ENCODE measurements around the gene ZNF708. TPM values are rescaled to one million over a fixed set of nuclear protein-coding genes. Genes with fewer than 3 reads are reported as not detected.
A peak's percentile ranks its signal among the peaks of the same experiment; 100 is the strongest.
"Not testable (repeated sequence)": the region's sequence is repeated elsewhere in the genome, so short reads cannot be mapped to it uniquely, and the experiment has no call there.

The ZNF708 gene
- total and polyA plus RNA-seq, 2 experiments from 2014 or later, result 1.4 to 9.9 TPM

DNA sequence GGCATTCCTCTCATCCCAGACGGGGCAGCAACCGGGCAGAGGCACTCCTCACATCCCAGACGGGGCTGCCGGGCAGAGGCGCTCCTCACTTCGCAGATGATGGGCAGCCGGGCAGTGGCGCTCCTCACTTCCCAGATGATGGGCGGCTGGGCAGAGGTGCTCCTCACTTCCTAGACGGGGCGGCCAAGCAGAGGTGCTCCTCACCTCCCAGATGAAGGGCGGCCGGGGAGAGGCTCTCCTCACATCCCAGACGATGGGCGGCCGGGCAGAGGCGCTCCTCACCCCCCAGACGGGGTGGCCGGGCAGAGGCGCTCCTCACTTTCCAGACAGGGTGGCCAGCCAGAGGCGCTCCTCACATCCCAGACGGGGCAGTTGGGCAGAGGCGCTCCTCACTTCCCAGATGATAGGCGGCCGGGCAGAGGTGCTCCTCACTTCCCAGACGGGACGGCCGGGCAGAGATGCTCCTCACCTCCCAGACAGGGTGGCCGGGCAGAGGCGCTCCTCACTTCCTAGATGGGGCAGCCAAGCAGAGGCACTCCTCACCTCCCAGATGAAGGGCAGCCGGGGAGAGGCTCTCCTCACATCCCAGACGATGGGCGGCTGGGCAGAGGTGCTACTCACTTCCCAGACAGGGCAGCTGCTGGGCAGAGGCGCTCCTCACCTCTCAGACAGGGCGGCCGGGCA, 68.9 kb downstream of the ZNF708 start:
- Histone ChIP-seq H3K9me3 (ENCODE audit: low read depth) (no peaks in the 10 kb centered on the region), H3K9me2 (replicated peaks; ENCODE audit: insufficient read depth) (no peaks in the 10 kb centered on the region), H3K4me3 (no peak overlapping the region), H3K27ac (no peak overlapping the region), H3K4me1 (ENCODE audit: insufficient read depth) (no peaks in the 10 kb centered on the region), H3K36me3 (replicated peaks; ENCODE audit: insufficient read depth, low read depth) (no peaks in the 10 kb centered on the region), H3K79me2 (no peaks in the 10 kb centered on the region), H4K20me1 (ENCODE audit: insufficient read depth, poor library complexity, severe bottlenecking) (no peaks in the 10 kb centered on the region), H3K27me3 (no peaks in the 10 kb centered on the region), H2AFZ (no peak overlapping the region), H3K4me2 (no peak overlapping the region)
- no peak for DNase-seq (ENCODE audit: low spot score)
- 95% methylated on average over 27 of the region's 36 CpGs for WGBS (ENCODE audit: low lambda C conversion rate, missing lambda C conversion rate)
- no peak for TF ChIP-seq EZH2phosphoT487 (IDR thresholded peaks at IDR 0.05; ENCODE audit: low read depth, severe bottlenecking, unreplicated experiment)
- no peak for TF ChIP-seq EZH2 (IDR thresholded peaks at IDR 0.05; ENCODE audit: borderline replicate concordance)
- TF ChIP-seq, protein P1, sequence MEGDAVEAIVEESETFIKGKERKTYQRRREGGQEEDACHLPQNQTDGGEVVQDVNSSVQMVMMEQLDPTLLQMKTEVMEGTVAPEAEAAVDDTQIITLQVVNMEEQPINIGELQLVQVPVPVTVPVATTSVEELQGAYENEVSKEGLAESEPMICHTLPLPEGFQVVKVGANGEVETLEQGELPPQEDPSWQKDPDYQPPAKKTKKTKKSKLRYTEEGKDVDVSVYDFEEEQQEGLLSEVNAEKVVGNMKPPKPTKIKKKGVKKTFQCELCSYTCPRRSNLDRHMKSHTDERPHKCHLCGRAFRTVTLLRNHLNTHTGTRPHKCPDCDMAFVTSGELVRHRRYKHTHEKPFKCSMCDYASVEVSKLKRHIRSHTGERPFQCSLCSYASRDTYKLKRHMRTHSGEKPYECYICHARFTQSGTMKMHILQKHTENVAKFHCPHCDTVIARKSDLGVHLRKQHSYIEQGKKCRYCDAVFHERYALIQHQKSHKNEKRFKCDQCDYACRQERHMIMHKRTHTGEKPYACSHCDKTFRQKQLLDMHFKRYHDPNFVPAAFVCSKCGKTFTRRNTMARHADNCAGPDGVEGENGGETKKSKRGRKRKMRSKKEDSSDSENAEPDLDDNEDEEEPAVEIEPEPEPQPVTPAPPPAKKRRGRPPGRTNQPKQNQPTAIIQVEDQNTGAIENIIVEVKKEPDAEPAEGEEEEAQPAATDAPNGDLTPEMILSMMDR (IDR thresholded peaks at IDR 0.05; ENCODE audit: poor library complexity), result no peak

DNA sequence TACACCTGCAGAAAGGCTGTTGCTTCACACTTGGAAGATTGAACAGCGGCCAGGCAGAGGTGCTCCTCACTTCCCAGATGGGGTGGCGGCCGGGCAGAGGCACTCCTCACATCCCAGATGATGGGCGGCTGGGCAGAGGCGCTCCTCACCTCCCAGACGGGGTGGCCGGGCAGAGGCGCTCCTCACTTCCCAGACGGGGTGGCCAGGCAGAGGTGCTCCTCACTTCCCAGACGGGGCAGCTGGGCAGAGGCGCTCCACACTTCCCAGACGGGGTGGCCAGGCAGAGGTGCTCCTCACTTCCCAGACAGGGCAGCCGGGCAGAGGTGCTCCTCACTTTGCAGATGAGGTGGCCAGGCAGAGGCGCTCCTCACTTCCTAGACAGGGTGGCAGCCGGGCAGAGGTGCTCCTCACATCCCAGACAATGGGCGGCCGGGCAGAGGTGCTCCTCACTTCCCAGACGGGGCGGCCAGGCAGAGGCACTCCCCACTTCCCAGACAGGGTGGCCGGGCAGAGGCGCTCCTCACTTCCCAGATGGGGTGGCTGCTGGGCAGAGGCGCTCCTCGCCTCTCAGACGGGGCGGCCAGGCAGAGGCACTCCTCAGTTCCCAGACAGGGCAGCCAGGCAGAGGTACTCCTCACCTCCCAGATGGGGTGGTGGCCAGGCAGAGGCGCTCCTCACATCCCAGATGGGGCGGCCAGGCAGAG, 69.6 kb downstream of the ZNF708 start:
- not testable (repeated sequence) for H3K9me3 ChIP-seq (ENCODE audit: low read depth); H3K27me3 ChIP-seq; H4K20me1 ChIP-seq (ENCODE audit: insufficient read depth, poor library complexity, severe bottlenecking); H3K79me2 ChIP-seq; H3K36me3 ChIP-seq (replicated peaks; ENCODE audit: insufficient read depth, low read depth); H3K9me2 ChIP-seq (replicated peaks; ENCODE audit: insufficient read depth); H3K4me3 ChIP-seq; H2AFZ ChIP-seq; H3K4me1 ChIP-seq (ENCODE audit: insufficient read depth); H3K27ac ChIP-seq; H3K4me2 ChIP-seq; DNase-seq (ENCODE audit: low spot score)
- 95% methylated on average over 18 of the region's 27 CpGs for WGBS (ENCODE audit: low lambda C conversion rate, missing lambda C conversion rate)

DNA sequence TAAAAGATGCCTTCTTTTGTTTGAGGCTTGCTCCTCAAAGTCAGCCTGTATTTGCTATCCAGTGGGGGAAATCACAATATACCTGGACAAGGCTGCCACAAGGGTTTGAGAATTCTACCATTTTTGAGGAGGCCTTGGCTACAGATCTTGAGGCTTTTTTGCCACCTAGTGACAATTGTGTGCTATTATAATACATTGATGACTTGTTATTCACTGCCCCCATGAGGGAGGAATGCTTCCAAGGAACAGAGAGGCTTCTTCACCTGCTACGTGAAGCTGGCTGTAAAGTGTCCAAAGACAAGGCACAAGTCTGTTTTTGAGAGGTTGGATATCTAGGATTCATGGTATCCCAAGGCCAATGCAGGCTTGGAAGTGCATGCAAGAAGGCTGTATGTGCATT, 72.5 kb downstream of the ZNF708 start:
- DNase-seq (ENCODE audit: low spot score), result peak; percentile 16
- Histone ChIP-seq H3K9me2 (replicated peaks; ENCODE audit: insufficient read depth) (no peaks in the 10 kb centered on the region), H3K4me1 (ENCODE audit: insufficient read depth) (no peaks in the 10 kb centered on the region), H3K27me3 (no peaks in the 10 kb centered on the region), H3K9me3 (ENCODE audit: low read depth) (no peaks in the 10 kb centered on the region), H2AFZ (no peak overlapping the region), H4K20me1 (ENCODE audit: insufficient read depth, poor library complexity, severe bottlenecking) (no peaks in the 10 kb centered on the region), H3K27ac (no peak overlapping the region), H3K4me2 (no peak overlapping the region), H3K36me3 (replicated peaks; ENCODE audit: insufficient read depth, low read depth) (no peaks in the 10 kb centered on the region), H3K79me2 (no peaks in the 10 kb centered on the region), H3K4me3 (no peak overlapping the region)
- 67% methylated on average over 1 of the region's 1 CpG for WGBS (ENCODE audit: low lambda C conversion rate, missing lambda C conversion rate)
- TF ChIP-seq EZH2phosphoT487 (IDR thresholded peaks at IDR 0.05; ENCODE audit: low read depth, severe bottlenecking, unreplicated experiment), result no peak
- no peak for TF ChIP-seq EZH2 (IDR thresholded peaks at IDR 0.05; ENCODE audit: borderline replicate concordance)
- TF ChIP-seq, protein P1 (IDR thresholded peaks at IDR 0.05; ENCODE audit: poor library complexity), result peak; percentile 31

Other genes with a start within 250 kb of the ZNF708 start
- gene ZNF714, start 247.2 kb downstream of the ZNF708 start, total RNA-seq, result 13.4 and 14.2 TPM in 2 replicates
- gene ZNF714, start 247.2 kb downstream of the ZNF708 start, polyA plus RNA-seq, result 11.5 and 12.3 TPM in 2 replicates
- gene ZNF431, start 187.4 kb downstream of the ZNF708 start, total RNA-seq, result 11.4 and 15.0 TPM in 2 replicates
- 5.8 and 8.8 TPM in 2 replicates for gene ZNF431, start 187.4 kb downstream of the ZNF708 start, polyA plus RNA-seq
- 18.4 and 28.4 TPM in 2 replicates for gene ZNF738, start 29.6 kb upstream of the ZNF708 start, total RNA-seq
- gene ZNF738, start 29.6 kb upstream of the ZNF708 start, polyA plus RNA-seq, result 8.4 and 9.3 TPM in 2 replicates
- 22.4 and 26.5 TPM in 2 replicates for gene ZNF493, start 67.7 kb upstream of the ZNF708 start, total RNA-seq
- gene ZNF493, start 67.7 kb upstream of the ZNF708 start, polyA plus RNA-seq, result 9.8 and 14.0 TPM in 2 replicates
- gene ZNF429, start 176.2 kb upstream of the ZNF708 start, total RNA-seq, result 19.1 and 19.9 TPM in 2 replicates
- 12.8 and 15.5 TPM in 2 replicates for gene ZNF429, start 176.2 kb upstream of the ZNF708 start, polyA plus RNA-seq